GM12878 (cell line): ENCODE results near the gene EFTUD2. TPM values are rescaled to one million over a fixed set of nuclear protein-coding genes. Genes with fewer than 3 reads are reported as not detected.

ENCODE experiments used
- ATAC-seq: fragments of 200-7000 bp; cut with Tn5 transposase; 3 replicates; pipeline ENCODE4 v1.9.1; 2020; ENCODE audit warnings: mild to moderate bottlenecking, moderate library complexity
- BruUV-seq: library from RNA; stranded (reverse); fragments of 400-500 nt; replicated peaks from 2 replicates; lab custom pipeline; 2021; lab: Mats Ljungman, UMichigan
- CTCF ChIA-PET: fragments of 300-600 bp; sonication (Branson Sonifier 250); formaldehyde crosslinking; extraction: SDS; loops from one replicate; lab custom pipeline; 2021; ENCODE audit warnings: inconsistent platforms; lab: Yijun Ruan, JAX
- POLR2A ChIA-PET: fragments of 350-600 bp; formaldehyde crosslinking; extraction: SDS; loops from one replicate; lab custom pipeline; 2021; ENCODE audit warnings: inconsistent platforms; lab: Charles Lee
- RAD21 ChIA-PET: fragments of 300-600 bp; sonication (Branson Sonifier 250); formaldehyde crosslinking; loops from one replicate; lab custom pipeline; 2023; ENCODE audit warnings: antibody characterized with exemption; ENCODE audit not compliant: unreplicated experiment; lab: Charles Lee
- SMC1A ChIA-PET: fragments of 300-600 bp; sonication (Branson Sonifier 250); formaldehyde crosslinking; loops from one replicate; lab custom pipeline; 2023; ENCODE audit not compliant: unreplicated experiment, uncharacterized antibody; lab: Charles Lee
- DNase-seq: peaks from one replicate; pipeline ENCODE4 v3.0.0-alpha.2; 2011; ENCODE audit warnings: low read depth, low spot score
- FAIRE-seq: peaks from 3 replicates; lab custom pipeline; 2011; peaks lifted over from hg19 to GRCh38; lab: Jason Lieb, UNC
- H2AFZ ChIP-seq: 2 replicates; pipeline ENCODE4 v1.6.0; 2011; ENCODE audit warnings: low read depth, low read length, control low read depth; ENCODE audit not compliant: control insufficient read depth
- H3K27ac ChIP-seq: 2 replicates; pipeline ENCODE4 v1.5.1; 2011; ENCODE audit warnings: control low read depth; ENCODE audit not compliant: control insufficient read depth, insufficient read depth
- H3K27me3 ChIP-seq, 2 experiments: replicated peaks in 1 of 2; 2 replicates each; pipeline versions ENCODE4 v1.6.0 to v1.6.1; 2011; ENCODE audit warnings: low read length in 1 of 2; ENCODE audit not compliant: control insufficient read depth in 2 of 2, insufficient read depth in 2 of 2
- H3K36me3 ChIP-seq, 2 experiments: 2 replicates each; pipeline ENCODE4 v1.5.1; 2011; ENCODE audit warnings: low read length in 1 of 2; ENCODE audit not compliant: control insufficient read depth in 2 of 2, insufficient read depth in 2 of 2
- H3K4me1 ChIP-seq: 2 replicates; pipeline ENCODE4 v1.6.1; 2011; ENCODE audit warnings: mild to moderate bottlenecking, low read length, moderate library complexity, mixed read lengths; ENCODE audit not compliant: control insufficient read depth, insufficient read depth
- H3K4me2 ChIP-seq: 2 replicates; pipeline ENCODE4 v1.6.0; 2011; ENCODE audit warnings: control low read depth; ENCODE audit not compliant: control insufficient read depth, insufficient read depth
- H3K4me3 ChIP-seq: fragments of 200-600 bp; sonication (generic); 2 replicates; pipeline ENCODE4 v1.5.1; 2016
- H3K79me2 ChIP-seq: 2 replicates; pipeline ENCODE4 v1.6.0; 2011; ENCODE audit warnings: low read length; ENCODE audit not compliant: control insufficient read depth, insufficient read depth
- H3K9ac ChIP-seq: 2 replicates; pipeline ENCODE4 v1.8.0; 2011; ENCODE audit warnings: low read length, control low read depth, mixed read lengths; ENCODE audit not compliant: control insufficient read depth, insufficient read depth
- H3K9me3 ChIP-seq: replicated peaks from 3 replicates; pipeline ENCODE4 v1.5.1; 2011; ENCODE audit warnings: mild to moderate bottlenecking, low read length; ENCODE audit not compliant: control insufficient read depth, insufficient read depth
- H4K20me1 ChIP-seq: 2 replicates; pipeline ENCODE4 v1.6.0; 2011; ENCODE audit not compliant: control insufficient read depth, insufficient read depth
- ESRRA ChIP-seq: IDR thresholded peaks from 2 replicates; pipeline ENCODE4 v1.6.1; 2012; ENCODE audit warnings: mild to moderate bottlenecking, low read length, improper control_type of control experiment
- GABPA ChIP-seq: IDR thresholded peaks from 2 replicates; pipeline ENCODE4 v1.6.1; 2014; ENCODE audit warnings: antibody characterized with exemption, low read depth, mild to moderate bottlenecking, inconsistent platforms
- KDM1A ChIP-seq: fragments of 200-600 bp; sonication (generic); IDR thresholded peaks from 2 replicates; pipeline ENCODE4 v1.6.1; 2016; ENCODE audit warnings: borderline replicate concordance
- MXI1 ChIP-seq: fragments of 150-350 bp; IDR thresholded peaks from 2 replicates; pipeline ENCODE4 v1.6.1; 2011; ENCODE audit warnings: low read depth, mild to moderate bottlenecking, inconsistent platforms, low read length, improper control_type of control experiment
- POLR2A ChIP-seq: IDR thresholded peaks from 2 replicates; pipeline ENCODE4 v1.6.1; 2011; ENCODE audit warnings: low read depth, mild to moderate bottlenecking, low read length
- YBX1 ChIP-seq: fragments of 450-650 bp; IDR thresholded peaks from 2 replicates; pipeline ENCODE4 v1.6.1; 2016; ENCODE audit warnings: antibody characterized with exemption
- WGBS: methylation state at CpG from one replicate; pipeline ENCODE4 v1.1.6; 2016; ENCODE audit warnings: low lambda C conversion rate; ENCODE audit not compliant: insufficient replicate concordance, insufficient coverage; ENCODE audit errors: missing lambda C conversion rate; 5-methylcytosine and 5-hydroxymethylcytosine counted together
- in situ Hi-C: fragments of 300-500 bp; cut with MboI; formaldehyde crosslinking; loops from 9 replicates; pipeline ENCODE4 v1.14.3; 2018; ENCODE audit warnings: mixed read lengths
- intact Hi-C: fragments of 100-400 bp; cut with micrococcal nuclease; formaldehyde crosslinking; loops from one replicate; pipeline ENCODE4 v1.14.2; 2022; ENCODE audit not compliant: unreplicated experiment
- polyA plus RNA-seq, 11 experiments: library from polyadenylated mRNA; depleted of rRNA in 4 of 11; unstranded in 6 of 11; stranded (reverse) in 5 of 11; fragments of >200 nt; fragmentation: Nextera tagmentation in 4 of 11; fragmentation: Illumina TruSeq in 1 of 11; extraction: Ambion mirVana in 4 of 11; extraction: Trizol in 1 of 11; gene quantifications; 1 replicate in 1 of 11; 2 replicates in 10 of 11; pipeline versions ENCODE4 v1.2.1 to v1.2.3, GENCODE V29; 2011 to 2016; ENCODE audit warnings: inconsistent platforms in 2 of 11, missing spikeins in 2 of 11, low read depth in 1 of 11
- total RNA-seq, 4 experiments: library from RNA; depleted of rRNA in 3 of 4; stranded (reverse); fragments of >200 nt in 3 of 4; fragmentation: Illumina TruSeq in 1 of 4; extraction: Trizol in 1 of 4; gene quantifications; 2 replicates each; pipeline versions ENCODE4 v1.2.1 to v1.2.3, GENCODE V29; 2013 to 2021

The EFTUD2 gene
- total and polyA plus RNA-seq, 10 of the 15 experiments (the other 5 are each of a cell fraction or from before 2014, with no cell fraction given) = 33.0 to 198 (median 126) TPM

DNA sequence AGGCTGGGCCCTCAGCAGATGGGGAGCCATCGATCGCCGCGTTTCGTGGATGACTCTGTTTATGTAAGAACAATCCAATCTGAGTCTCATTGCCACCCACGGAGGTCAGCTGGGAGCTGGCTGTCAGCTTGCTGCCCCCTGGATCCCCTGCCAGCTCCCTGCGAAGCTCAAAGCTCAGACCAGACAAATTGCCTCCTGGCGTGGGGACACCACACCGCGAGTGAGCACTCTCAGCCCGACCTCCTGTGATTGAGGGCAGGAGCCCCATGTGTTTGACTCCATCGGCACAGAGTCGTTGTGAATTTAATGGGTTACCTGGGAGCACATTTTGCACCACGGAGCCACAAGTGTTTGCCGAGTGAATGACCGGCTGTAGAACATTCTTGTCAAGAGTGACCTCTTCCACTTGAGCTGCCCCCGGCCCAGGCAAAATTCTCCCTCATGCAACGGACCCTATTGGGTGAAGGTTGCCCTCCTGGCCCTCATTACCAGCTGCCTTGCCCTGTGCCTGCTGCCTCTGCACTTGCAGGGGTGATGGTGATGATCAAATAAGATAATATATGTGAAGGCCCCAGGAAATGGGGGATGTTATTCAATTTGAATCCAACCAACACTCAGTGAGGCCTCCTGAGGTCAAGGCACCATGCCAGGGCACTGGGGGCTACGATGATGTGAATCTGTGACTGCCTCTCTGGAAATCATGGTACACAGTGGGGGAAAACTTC lies 23.7 kb upstream of the EFTUD2 start:
- no peak overlapping the region for H3K27ac ChIP-seq
- no peak for FAIRE-seq
- BruUV-seq = no TSS peak
- TF ChIP-seq ESRRA (no peak), POLR2A (0 out of 2 replicates have a peak, but pooled peaks have one; percentile 11)
- TF ChIP-seq, all 136 proteins: peak for 1
- in situ Hi-C loops = loop anchor here (10.0 kb wide), 2 partner anchors 102 to 182 kb away; no protein-coding TSS in a partner anchor
- WGBS = 76% methylated on average over 19 of the region's 19 CpGs
- SMC1A ChIA-PET = interaction anchor here (0.9 to 6.5 kb wide), 2 partner anchors 98 to 125 kb away, joined by 3 to 90 read pairs; no protein-coding TSS in a partner anchor
- H4K20me1 ChIP-seq = no peaks in the 10 kb centered on the region
- intact Hi-C loops = loop anchor here (5.0 kb wide), 1 partner anchor 189 kb away; no protein-coding TSS in a partner anchor
- ATAC-seq (no peak), DNase-seq (no peak)
- H3K4me2 ChIP-seq = no peak overlapping the region
- H3K79me2 ChIP-seq = no peaks in the 10 kb centered on the region
- peaks cover 12% of the 10 kb centered on the region for H3K4me1 ChIP-seq
- POLR2A ChIA-PET = no interaction called here
- peaks cover 0 to 3% of the 10 kb centered on the region in 2 experiments; a peak in 1 of 4 replicates for H3K27me3 ChIP-seq
- H3K9me3 ChIP-seq = no peaks in the 10 kb centered on the region
- peaks cover 17 to 18% of the 10 kb centered on the region in 2 experiments; a peak in 3 of 4 replicates for H3K36me3 ChIP-seq
- CTCF ChIA-PET = interaction anchor here (0.9 to 6.9 kb wide), 5 partner anchors 31 to 208 kb away, joined by 3 to 82 read pairs (median 6); partner anchors contain the start of genes ACBD4 and PLCD3
- no peak overlapping the region for H3K9ac ChIP-seq
- RAD21 ChIA-PET = no interaction called here
- H2AFZ ChIP-seq = no peak overlapping the region
- no peak overlapping the region for H3K4me3 ChIP-seq

DNA sequence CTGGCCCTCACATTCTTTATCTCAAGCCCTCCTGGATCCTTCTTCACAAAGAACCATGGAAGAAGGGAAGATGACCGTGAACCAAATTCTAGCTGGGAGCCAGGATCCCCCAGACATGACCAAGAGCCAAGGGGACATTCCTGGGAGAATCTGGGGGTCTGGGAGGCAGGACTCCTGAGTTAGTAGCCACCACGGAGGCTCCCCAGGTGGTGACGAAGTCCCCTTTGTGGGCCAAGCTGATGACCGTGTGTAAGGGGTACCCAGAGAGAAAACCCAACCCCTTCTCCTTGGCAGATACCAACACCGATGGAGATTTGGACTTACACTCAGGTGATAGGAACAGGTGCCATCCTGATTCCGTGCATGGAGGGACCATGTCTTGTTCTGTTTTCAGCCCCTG lies 22.9 kb upstream of the EFTUD2 start:
- no peak overlapping the region for H3K27ac ChIP-seq
- ChIA-PET POLR2A (interaction anchor here (0.5 to 2.5 kb wide), 2 partner anchors 100 to 778 kb away, joined by 5 to 10 read pairs; no protein-coding TSS in a partner anchor), CTCF (interaction anchor here (0.9 to 6.9 kb wide), 11 partner anchors 9 to 209 kb away, joined by 3 to 156 read pairs (median 6); partner anchors contain the start of genes ACBD4 and PLCD3), RAD21 (interaction anchor here (4.6 kb wide), 1 partner anchor 98 kb away, joined by 82 read pairs; no protein-coding TSS in a partner anchor), SMC1A (interaction anchor here (0.9 to 6.5 kb wide), 2 partner anchors 98 to 126 kb away, joined by 3 to 90 read pairs; no protein-coding TSS in a partner anchor)
- WGBS = 44% methylated on average over 6 of the region's 6 CpGs
- peaks cover 12% of the 10 kb centered on the region for H3K4me1 ChIP-seq
- ATAC-seq (no peak), FAIRE-seq (no peak), DNase-seq (no peak)
- no peak overlapping the region for H3K9ac ChIP-seq
- peaks cover 0 to 3% of the 10 kb centered on the region in 2 experiments; a peak in 1 of 4 replicates for H3K27me3 ChIP-seq
- peaks cover 10 to 13% of the 10 kb centered on the region in 2 experiments; a peak in 3 of 4 replicates for H3K36me3 ChIP-seq
- no peaks in the 10 kb centered on the region for H3K79me2 ChIP-seq
- no peak for TF ChIP-seq MXI1
- no peak for TF ChIP-seq YBX1
- TF ChIP-seq GABPA = no peak
- no peak for TF ChIP-seq KDM1A
- intact Hi-C loops (loop anchor here (5.0 kb wide), 1 partner anchor 190 kb away; no protein-coding TSS in a partner anchor), in situ Hi-C loops (loop anchor here (10.0 kb wide), 2 partner anchors 103 to 183 kb away; no protein-coding TSS in a partner anchor)
- no peaks in the 10 kb centered on the region for H3K9me3 ChIP-seq
- H3K4me2 ChIP-seq = no peak overlapping the region
- H4K20me1 ChIP-seq = no peaks in the 10 kb centered on the region
- no peak overlapping the region for H2AFZ ChIP-seq
- BruUV-seq = no TSS peak
- no peak overlapping the region for H3K4me3 ChIP-seq
